ENCODE measurements around the gene GPC3.

GRCh38 chrX:133726211-133726630, 259.2 kb downstream of the GPC3 start:
- TF ChIP-seq, protein P1, sequence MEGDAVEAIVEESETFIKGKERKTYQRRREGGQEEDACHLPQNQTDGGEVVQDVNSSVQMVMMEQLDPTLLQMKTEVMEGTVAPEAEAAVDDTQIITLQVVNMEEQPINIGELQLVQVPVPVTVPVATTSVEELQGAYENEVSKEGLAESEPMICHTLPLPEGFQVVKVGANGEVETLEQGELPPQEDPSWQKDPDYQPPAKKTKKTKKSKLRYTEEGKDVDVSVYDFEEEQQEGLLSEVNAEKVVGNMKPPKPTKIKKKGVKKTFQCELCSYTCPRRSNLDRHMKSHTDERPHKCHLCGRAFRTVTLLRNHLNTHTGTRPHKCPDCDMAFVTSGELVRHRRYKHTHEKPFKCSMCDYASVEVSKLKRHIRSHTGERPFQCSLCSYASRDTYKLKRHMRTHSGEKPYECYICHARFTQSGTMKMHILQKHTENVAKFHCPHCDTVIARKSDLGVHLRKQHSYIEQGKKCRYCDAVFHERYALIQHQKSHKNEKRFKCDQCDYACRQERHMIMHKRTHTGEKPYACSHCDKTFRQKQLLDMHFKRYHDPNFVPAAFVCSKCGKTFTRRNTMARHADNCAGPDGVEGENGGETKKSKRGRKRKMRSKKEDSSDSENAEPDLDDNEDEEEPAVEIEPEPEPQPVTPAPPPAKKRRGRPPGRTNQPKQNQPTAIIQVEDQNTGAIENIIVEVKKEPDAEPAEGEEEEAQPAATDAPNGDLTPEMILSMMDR (IDR thresholded peaks at IDR 0.05) = no peak
- TF ChIP-seq POLR2A (IDR thresholded peaks at IDR 0.05) (no peak), POLR2AphosphoS5 (IDR thresholded peaks at IDR 0.05; ENCODE audit: insufficient read depth in 1 of 2, low read depth in 1 of 2) (no peak)
